ENCODE measurements around the gene SORCS3. TPM values are rescaled to one million over a fixed set of nuclear protein-coding genes. Genes with fewer than 3 reads are reported as not detected.

Gene SORCS3
- total RNA-seq, 1 donor from 2014 or later = not detected

- H3K4me1 ChIP-seq = no peaks in the 10 kb centered on the region
- no peak overlapping the region for H3K4me3 ChIP-seq
- intact Hi-C loops (cut with DNase I) = no loop called here
- H3K9me3 ChIP-seq = no peaks in the 10 kb centered on the region
- peak; percentile 41 to 52 for ATAC-seq
- no peak overlapping the region for H3K27ac ChIP-seq
- DNase-seq = no peak
- no peaks in the 10 kb centered on the region for H3K36me3 ChIP-seq
- no peaks in the 10 kb centered on the region for H3K27me3 ChIP-seq (ENCODE audit: low read depth)
- TF ChIP-seq CTCF (IDR thresholded peaks at IDR 0.05) = no peak
Observed at GRCh38 chr10:104735757-104736391, 94.8 kb downstream of the SORCS3 start.

GRCh38 chr10:104741127-104741526 is 100.0 kb downstream of the SORCS3 start:
- Histone ChIP-seq H3K36me3 (no peaks in the 10 kb centered on the region), H3K27me3 (ENCODE audit: low read depth) (no peaks in the 10 kb centered on the region), H3K27ac (no peak overlapping the region), H3K4me1 (no peaks in the 10 kb centered on the region), H3K9me3 (no peaks in the 10 kb centered on the region), H3K4me3 (no peak overlapping the region)
- ATAC-seq (no peak), DNase-seq (no peak)
- intact Hi-C loops (cut with DNase I) = no loop called here
- no peak for TF ChIP-seq CTCF (IDR thresholded peaks at IDR 0.05)

- H3K36me3 ChIP-seq = no peaks in the 10 kb centered on the region
- DNase-seq (no peak), ATAC-seq (no peak)
- intact Hi-C loops (cut with DNase I) = no loop called here
- no peak for TF ChIP-seq CTCF (IDR thresholded peaks at IDR 0.05)
- H3K4me1 ChIP-seq = no peaks in the 10 kb centered on the region
- no peaks in the 10 kb centered on the region for H3K9me3 ChIP-seq
- H3K27me3 ChIP-seq (ENCODE audit: low read depth) = no peaks in the 10 kb centered on the region
- H3K4me3 ChIP-seq = no peak overlapping the region
- no peak overlapping the region for H3K27ac ChIP-seq
Observed at GRCh38 chr10:104744052-104744451, 103.0 kb downstream of the SORCS3 start.

GRCh38 chr10:104750291-104750690 is 109.2 kb downstream of the SORCS3 start:
- no peak for ATAC-seq
- H3K4me1 ChIP-seq = no peaks in the 10 kb centered on the region
- H3K9me3 ChIP-seq = no peaks in the 10 kb centered on the region
- H3K36me3 ChIP-seq = no peaks in the 10 kb centered on the region
- no peak for DNase-seq
- H3K4me3 ChIP-seq = no peak overlapping the region
- H3K27me3 ChIP-seq (ENCODE audit: low read depth) = no peaks in the 10 kb centered on the region
- H3K27ac ChIP-seq = no peak overlapping the region
- intact Hi-C loops (cut with DNase I) = no loop called here
- no peak for TF ChIP-seq CTCF (IDR thresholded peaks at IDR 0.05)

GRCh38 chr10:104762793-104763192 is 121.7 kb downstream of the SORCS3 start:
- no peak overlapping the region for H3K4me3 ChIP-seq
- intact Hi-C loops (cut with DNase I) = no loop called here
- no peaks in the 10 kb centered on the region for H3K4me1 ChIP-seq
- no peak for TF ChIP-seq CTCF (IDR thresholded peaks at IDR 0.05)
- H3K36me3 ChIP-seq = no peaks in the 10 kb centered on the region
- DNase-seq (no peak), ATAC-seq (no peak)
- H3K9me3 ChIP-seq = no peaks in the 10 kb centered on the region
- H3K27me3 ChIP-seq (ENCODE audit: low read depth) = no peaks in the 10 kb centered on the region
- H3K27ac ChIP-seq = no peak overlapping the region

Data from lower lobe of right lung (tissue), 2 donors.